Hepatocyte (in vitro differentiated cells): ENCODE measurements around the gene SYT7. TPM values are rescaled to one million over a fixed set of nuclear protein-coding genes. Genes with fewer than 3 reads are reported as not detected.

ENCODE experiments used
- DNase-seq: peaks from one replicate; pipeline ENCODE4 v3.0.0-alpha.2; 2016; ENCODE audit warnings: low spot score
- H2AFZ ChIP-seq: fragments of 200-600 bp; sonication (generic); 2 replicates; pipeline ENCODE4 v1.6.0; 2016; ENCODE audit warnings: antibody characterized with exemption, mild to moderate bottlenecking
- H3K27ac ChIP-seq: fragments of 200-600 bp; sonication (generic); 2 replicates; pipeline ENCODE4 v1.5.1; 2016; ENCODE audit warnings: mild to moderate bottlenecking
- H3K27me3 ChIP-seq: fragments of 200-600 bp; sonication (generic); 2 replicates; pipeline ENCODE4 v1.6.1; 2016
- H3K36me3 ChIP-seq: fragments of 200-600 bp; sonication (generic); replicated peaks from 2 replicates; pipeline ENCODE4 v1.5.1; 2016; ENCODE audit warnings: low read depth; ENCODE audit not compliant: insufficient read depth
- H3K4me1 ChIP-seq: fragments of 200-600 bp; sonication (generic); 2 replicates; pipeline ENCODE4 v1.5.1; 2016; ENCODE audit warnings: mild to moderate bottlenecking, moderate library complexity; ENCODE audit not compliant: insufficient read depth
- H3K4me2 ChIP-seq: fragments of 200-600 bp; sonication (generic); 2 replicates; pipeline ENCODE4 v1.6.0; 2016
- H3K4me3 ChIP-seq: fragments of 200-600 bp; sonication (generic); 2 replicates; pipeline ENCODE4 v1.5.1; 2016; ENCODE audit warnings: mild to moderate bottlenecking
- H3K79me2 ChIP-seq: fragments of 200-600 bp; sonication (generic); 2 replicates; pipeline ENCODE4 v1.6.0; 2017; ENCODE audit warnings: mild to moderate bottlenecking
- H3K9me2 ChIP-seq: fragments of 200-600 bp; sonication (generic); replicated peaks from 2 replicates; pipeline ENCODE4 v1.6.0; 2017; ENCODE audit warnings: mild to moderate bottlenecking; ENCODE audit not compliant: insufficient read depth
- H3K9me3 ChIP-seq: fragments of 200-600 bp; sonication (generic); 2 replicates; pipeline ENCODE4 v1.5.1; 2016; ENCODE audit warnings: low read depth, mild to moderate bottlenecking
- H4K20me1 ChIP-seq: fragments of 200-600 bp; sonication (generic); 2 replicates; pipeline ENCODE4 v1.6.0; 2016; ENCODE audit warnings: mild to moderate bottlenecking; ENCODE audit not compliant: insufficient read depth, poor library complexity, severe bottlenecking
- CTCF ChIP-seq: fragments of 200-600 bp; sonication (generic); IDR thresholded peaks from 2 replicates; pipeline ENCODE4 v1.5.1; 2016; ENCODE audit warnings: antibody characterized with exemption, mild to moderate bottlenecking; ENCODE audit not compliant: poor library complexity
- EZH2 ChIP-seq: fragments of 200-600 bp; sonication (generic); IDR thresholded peaks from 2 replicates; pipeline ENCODE4 v1.6.1; 2016; ENCODE audit warnings: antibody characterized with exemption, mild to moderate bottlenecking, borderline replicate concordance
- EZH2phosphoT487 ChIP-seq: fragments of 200-600 bp; sonication (generic); IDR thresholded peaks from one replicate; pipeline ENCODE4 v1.6.1; 2018; ENCODE audit warnings: antibody characterized with exemption, mild to moderate bottlenecking, low read depth, moderate library complexity; ENCODE audit not compliant: unreplicated experiment, severe bottlenecking
- WGBS: methylation state at CpG from one replicate; pipeline ENCODE4 v1.1.6; 2016; ENCODE audit warnings: low lambda C conversion rate; ENCODE audit errors: missing lambda C conversion rate; 5-methylcytosine and 5-hydroxymethylcytosine counted together
- polyA plus RNA-seq: library from polyadenylated mRNA; unstranded; fragments of >200 nt; fragmentation: Nextera tagmentation; extraction: Ambion mirVana; gene quantifications from 2 replicates; pipeline ENCODE4 v1.2.1, GENCODE V29; 2016
- total RNA-seq: library from RNA; depleted of rRNA; stranded (reverse); fragments of >200 nt; gene quantifications from 2 replicates; pipeline ENCODE4 v1.2.3, GENCODE V29; 2014

SYT7 gene
- total and polyA plus RNA-seq, 2 experiments from 2014 or later = 11.3 to 15.5 TPM

GRCh38 chr11:61549177-61549576 is 31.7 kb downstream of the SYT7 start:
- Histone ChIP-seq H3K4me1 (peaks cover 10% of the 10 kb centered on the region), H3K27ac (no peak overlapping the region), H3K79me2 (no peaks in the 10 kb centered on the region), H2AFZ (no peak overlapping the region), H3K4me2 (no peak overlapping the region), H3K27me3 (no peaks in the 10 kb centered on the region), H4K20me1 (no peaks in the 10 kb centered on the region), H3K4me3 (no peak overlapping the region), H3K9me2 (no peaks in the 10 kb centered on the region), H3K9me3 (no peaks in the 10 kb centered on the region), H3K36me3 (no peaks in the 10 kb centered on the region)
- no peak for TF ChIP-seq CTCF
- no peak for TF ChIP-seq EZH2phosphoT487
- no peak for TF ChIP-seq EZH2
- WGBS = 79% methylated on average over 8 of the region's 8 CpGs
- no peak for DNase-seq

- Histone ChIP-seq H3K4me1 (no peaks in the 10 kb centered on the region), H4K20me1 (no peaks in the 10 kb centered on the region), H3K27ac (no peak overlapping the region), H3K4me3 (no peak overlapping the region), H3K4me2 (no peak overlapping the region), H3K9me3 (no peaks in the 10 kb centered on the region), H3K79me2 (no peaks in the 10 kb centered on the region), H2AFZ (no peak overlapping the region), H3K9me2 (no peaks in the 10 kb centered on the region), H3K27me3 (no peaks in the 10 kb centered on the region), H3K36me3 (no peaks in the 10 kb centered on the region)
- 82% methylated on average over 16 of the region's 19 CpGs for WGBS
- no peak for DNase-seq
- TF ChIP-seq EZH2 (no peak), EZH2phosphoT487 (no peak), CTCF (no peak)
Measured at GRCh38 chr11:61547246-61547645, 33.6 kb downstream of the SYT7 start.

- TF ChIP-seq EZH2phosphoT487 (no peak), CTCF (no peak), EZH2 (no peak)
- Histone ChIP-seq H3K36me3 (no peaks in the 10 kb centered on the region), H3K4me1 (no peaks in the 10 kb centered on the region), H4K20me1 (no peaks in the 10 kb centered on the region), H3K4me2 (no peak overlapping the region), H2AFZ (no peak overlapping the region), H3K9me3 (no peaks in the 10 kb centered on the region), H3K4me3 (no peak overlapping the region), H3K27ac (no peak overlapping the region), H3K27me3 (no peaks in the 10 kb centered on the region), H3K9me2 (no peaks in the 10 kb centered on the region), H3K79me2 (no peaks in the 10 kb centered on the region)
- no peak for DNase-seq
- WGBS = 66% methylated on average over 10 of the region's 20 CpGs
Measured at GRCh38 chr11:61546663-61547062, 34.2 kb downstream of the SYT7 start.

GRCh38 chr11:61545921-61546320 is 35.0 kb downstream of the SYT7 start:
- Histone ChIP-seq H3K79me2 (no peaks in the 10 kb centered on the region), H3K4me1 (no peaks in the 10 kb centered on the region), H3K27me3 (no peaks in the 10 kb centered on the region), H2AFZ (no peak overlapping the region), H3K9me3 (no peaks in the 10 kb centered on the region), H3K4me2 (no peak overlapping the region), H3K27ac (no peak overlapping the region), H3K4me3 (no peak overlapping the region), H3K9me2 (no peaks in the 10 kb centered on the region), H3K36me3 (no peaks in the 10 kb centered on the region), H4K20me1 (no peaks in the 10 kb centered on the region)
- 97% methylated on average over 28 of the region's 32 CpGs for WGBS
- TF ChIP-seq EZH2phosphoT487 (no peak), EZH2 (no peak), CTCF (no peak)
- no peak for DNase-seq
